ENCODE data around the gene C19orf12. TPM values are rescaled to one million over a fixed set of nuclear protein-coding genes. Genes with fewer than 3 reads are reported as not detected.

The C19orf12 gene
- polyA plus RNA-seq, 1 donor from 2014 or later: 83.8 TPM

DNA sequence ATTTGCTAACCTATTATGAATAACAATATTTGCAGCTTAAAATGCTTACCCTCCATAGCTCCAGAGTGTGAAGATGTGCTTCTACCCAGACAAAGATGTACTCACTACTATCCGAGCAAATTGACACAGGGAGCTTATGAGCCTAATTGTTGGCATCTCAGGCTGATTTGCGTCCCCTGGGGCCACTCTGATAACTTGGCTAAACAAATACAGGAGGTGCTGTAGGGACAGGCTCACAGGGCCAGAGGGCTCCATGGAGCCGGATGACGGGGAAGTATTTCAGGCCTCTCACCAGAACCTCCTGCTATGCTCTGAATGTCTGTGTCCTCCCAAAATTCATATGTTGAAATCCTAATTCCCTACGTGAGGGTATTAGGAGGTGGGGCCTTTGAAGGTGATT lies 26.7 kb upstream of the C19orf12 start:
- Histone ChIP-seq H2AFZ (ENCODE audit: low read depth, low read length) (no peak overlapping the region), H3K79me2 (replicated peaks; ENCODE audit: insufficient read depth, low read length) (no peaks in the 10 kb centered on the region), H3K9me2 (ENCODE audit: insufficient read depth, low read length) (no peaks in the 10 kb centered on the region), H3K27me3 (ENCODE audit: insufficient read depth, low read depth, low read length) (no peaks in the 10 kb centered on the region), H3K9ac (ENCODE audit: low read length) (no peak overlapping the region), H3K27ac (ENCODE audit: low read length) (no peak overlapping the region), H3K9me3 (ENCODE audit: low read length) (no peaks in the 10 kb centered on the region), H3K36me3 (ENCODE audit: insufficient read depth, low read length) (no peaks in the 10 kb centered on the region), H4K20me1 (ENCODE audit: insufficient read depth) (no peaks in the 10 kb centered on the region), H3K4me2 (ENCODE audit: low read length) (no peak overlapping the region), H3K4me3 (ENCODE audit: low read length) (no peak overlapping the region), H3F3A (ENCODE audit: insufficient read depth, low read length, poor library complexity, severe bottlenecking) (no peaks in the 10 kb centered on the region)
- TF ChIP-seq RAD21 (conservative IDR thresholded peaks at IDR 0.05) (no peak), EP300 (conservative IDR thresholded peaks at IDR 0.05; ENCODE audit: poor library complexity, severe bottlenecking) (no peak), EZH2 (IDR thresholded peaks at IDR 0.05; ENCODE audit: borderline replicate concordance, insufficient read depth, low read length, poor library complexity, severe bottlenecking) (no peak), CTCF (IDR thresholded peaks at IDR 0.05; ENCODE audit: poor library complexity, severe bottlenecking) (no peak), SMC3 (conservative IDR thresholded peaks at IDR 0.05; ENCODE audit: poor library complexity) (no peak), REST (IDR thresholded peaks at IDR 0.05; ENCODE audit: borderline replicate concordance) (no peak), MXI1 (conservative IDR thresholded peaks at IDR 0.05; ENCODE audit: poor library complexity, severe bottlenecking) (no peak), TAF1 (IDR thresholded peaks at IDR 0.05; ENCODE audit: low read depth) (no peak), POLR2AphosphoS5 (IDR thresholded peaks at IDR 0.05) (no peak)

GRCh38 chr19:29741226-29741625 lies 26.2 kb upstream of the C19orf12 start:
- Histone ChIP-seq H3K36me3 (ENCODE audit: insufficient read depth, low read length) (no peaks in the 10 kb centered on the region), H3K9ac (ENCODE audit: low read length) (no peak overlapping the region), H3K4me3 (ENCODE audit: low read length) (no peak overlapping the region), H3F3A (ENCODE audit: insufficient read depth, low read length, poor library complexity, severe bottlenecking) (no peaks in the 10 kb centered on the region), H4K20me1 (ENCODE audit: insufficient read depth) (no peaks in the 10 kb centered on the region), H3K9me2 (ENCODE audit: insufficient read depth, low read length) (no peaks in the 10 kb centered on the region), H3K27ac (ENCODE audit: low read length) (no peak overlapping the region), H3K79me2 (replicated peaks; ENCODE audit: insufficient read depth, low read length) (no peaks in the 10 kb centered on the region), H2AFZ (ENCODE audit: low read depth, low read length) (no peak overlapping the region), H3K4me2 (ENCODE audit: low read length) (no peak overlapping the region), H3K27me3 (ENCODE audit: insufficient read depth, low read depth, low read length) (no peaks in the 10 kb centered on the region), H3K9me3 (ENCODE audit: low read length) (no peaks in the 10 kb centered on the region)
- TF ChIP-seq SMC3 (conservative IDR thresholded peaks at IDR 0.05; ENCODE audit: poor library complexity) (no peak), POLR2AphosphoS5 (IDR thresholded peaks at IDR 0.05) (no peak), MXI1 (conservative IDR thresholded peaks at IDR 0.05; ENCODE audit: poor library complexity, severe bottlenecking) (no peak), EP300 (conservative IDR thresholded peaks at IDR 0.05; ENCODE audit: poor library complexity, severe bottlenecking) (no peak), CTCF (IDR thresholded peaks at IDR 0.05; ENCODE audit: poor library complexity, severe bottlenecking) (no peak), TAF1 (IDR thresholded peaks at IDR 0.05; ENCODE audit: low read depth) (no peak), EZH2 (IDR thresholded peaks at IDR 0.05; ENCODE audit: borderline replicate concordance, insufficient read depth, low read length, poor library complexity, severe bottlenecking) (no peak), REST (IDR thresholded peaks at IDR 0.05; ENCODE audit: borderline replicate concordance) (no peak), RAD21 (conservative IDR thresholded peaks at IDR 0.05) (no peak)

All from neural cell (in vitro differentiated cells).